WI38 (cell line): ENCODE measurements around the gene MRGPRD.

ENCODE experiments used
- H3K4me3 ChIP-seq: 2 replicates; pipeline ENCODE4 v1.5.1; 2011; ENCODE audit warnings: low read depth, mild to moderate bottlenecking, control low read depth, low read length
- CTCF ChIP-seq: IDR thresholded peaks from 2 replicates; pipeline ENCODE4 v1.5.1; 2012; ENCODE audit warnings: low read depth, mild to moderate bottlenecking, control low read depth, low read length

Gene MRGPRD

GRCh38 chr11:68979931-68980775, 633 bp downstream of the MRGPRD start:
- no peak for TF ChIP-seq CTCF
- H3K4me3 ChIP-seq: no peak overlapping the region

- TF ChIP-seq CTCF: no peak
- H3K4me3 ChIP-seq: no peak overlapping the region
These were observed 1.7 kb downstream of the MRGPRD start for GRCh38 chr11:68978931-68979594.

- TF ChIP-seq CTCF: no peak
These were observed 2.2 kb downstream of the MRGPRD start for GRCh38 chr11:68978626-68978930.

GRCh38 chr11:68977781-68978625, 2.8 kb downstream of the MRGPRD start:
- H3K4me3 ChIP-seq: no peak overlapping the region
- no peak for TF ChIP-seq CTCF

More at GRCh38 chr11:68978626-68978930, 2.2 kb downstream of the MRGPRD start:
- no peak overlapping the region for H3K4me3 ChIP-seq

- no peak overlapping the region for H3K4me3 ChIP-seq
- TF ChIP-seq CTCF: no peak
These were observed 4.2 kb downstream of the MRGPRD start for GRCh38 chr11:68976563-68976962.

- H3K4me3 ChIP-seq: no peak overlapping the region
- TF ChIP-seq CTCF: no peak
These were observed 4.7 kb downstream of the MRGPRD start for GRCh38 chr11:68976095-68976494.
